Left lung (tissue), 10 donors: ENCODE results near the gene DNAJC28. TPM values are rescaled to one million over a fixed set of nuclear protein-coding genes. Genes with fewer than 3 reads are reported as not detected.
"Not testable (repeated sequence)": the region's sequence is repeated elsewhere in the genome, so short reads cannot be mapped to it uniquely, and the experiment has no call there.

ENCODE experiments used
- ATAC-seq: fragments of 200-7000 bp; cut with Tn5 transposase; one replicate; pipeline ENCODE4 v1.9.1; 2020; ENCODE audit warnings: moderate library complexity
- DNase-seq, 4 donors: peaks; one replicate each; pipeline ENCODE4 v3.0.0-alpha.2; 2013 to 2020
- H3K27ac ChIP-seq, 2 donors: fragments of 200-600 bp; sonication (generic) in 1 of 2; one replicate each; pipeline versions ENCODE4 v1.5.0 to v1.8.0; 2020 to 2021
- H3K27me3 ChIP-seq, 2 donors: fragments of 200-600 bp; sonication (generic) in 1 of 2; one replicate each; pipeline versions ENCODE4 v1.5.0 to v1.8.0; 2020 to 2021
- H3K36me3 ChIP-seq, 2 donors: fragments of 200-600 bp; sonication (generic) in 1 of 2; one replicate each; pipeline versions ENCODE4 v1.5.0 to v1.8.0; 2020 to 2021
- H3K4me1 ChIP-seq, 2 donors: fragments of 200-600 bp; one replicate each; pipeline ENCODE4 v1.8.0; 2021
- H3K4me3 ChIP-seq, 2 donors: fragments of 200-600 bp; sonication (generic) in 1 of 2; one replicate each; pipeline versions ENCODE4 v1.5.0 to v1.8.0; 2020 to 2021; ENCODE audit warnings: mild to moderate bottlenecking in 1 of 2
- H3K9me3 ChIP-seq, 2 donors: fragments of 200-600 bp; sonication (generic) in 1 of 2; one replicate each; pipeline versions ENCODE4 v1.5.0 to v1.8.0; 2020 to 2021
- intact Hi-C, 2 donors: fragments of 100-400 bp; cut with DNase I; formaldehyde crosslinking; loops; one replicate each; pipeline versions ENCODE4 v1.11.2 to v1.14.2; 2022
- polyA plus RNA-seq, 6 donors: library from polyadenylated mRNA; unstranded; fragments of 120-200 nt; gene quantifications; one replicate each; pipeline ENCODE4 v1.2.1, GENCODE V29; 2013; ENCODE audit not compliant: insufficient read length in 6 of 6
- total RNA-seq, 2 donors: library from RNA; stranded (reverse); fragmentation: NEBNext Ultra II Directional; extraction: Animal tissue kit (Norgen Biotek cat#: 25700); gene quantifications; one replicate each; pipeline ENCODE4 v1.2.1, GENCODE V29; 2021
- TF ChIP-seq, protein P1 (sequence below), 2 donors: fragments of 200-600 bp; sonication (generic) in 1 of 2; IDR thresholded peaks; one replicate each; pipeline versions ENCODE4 v1.5.0 to v1.8.0; 2021; ENCODE audit warnings: antibody characterized with exemption in 2 of 2
- donor health status: DM: no; HTN: yes; CAD: no.
- donor health status: DM: no; HTN: no; CAD: no.

Gene DNAJC28
- total and polyA plus RNA-seq, 8 donors, result 1.2 to 4.3 (median 3.3) TPM

DNA sequence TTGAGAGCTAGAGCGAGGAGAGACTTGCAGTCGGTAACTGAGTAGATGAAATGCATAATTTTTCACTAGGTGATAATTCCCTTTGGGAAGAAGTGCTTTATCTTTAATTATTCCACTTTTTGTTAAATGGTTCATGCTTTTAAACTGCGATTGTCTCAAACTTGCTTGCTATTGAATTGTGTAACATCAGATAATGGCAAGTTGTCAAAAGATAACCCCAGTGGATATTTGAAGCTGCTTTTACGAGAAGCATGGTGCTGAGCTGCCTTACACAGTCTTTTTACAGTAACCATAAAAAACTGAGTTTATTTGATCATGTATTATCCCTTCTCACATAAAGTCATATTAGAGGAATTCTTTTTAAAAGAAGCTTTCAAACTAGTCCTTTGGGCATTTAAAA, 41.9 kb downstream of the DNAJC28 start:
- Histone ChIP-seq H3K27me3 (no peaks in the 10 kb centered on the region), H3K4me1 (peaks cover 0 to 11% of the 10 kb centered on the region in 2 donors), H3K9me3 (no peaks in the 10 kb centered on the region), H3K4me3 (no peak overlapping the region), H3K36me3 (peaks cover 0 to 42% of the 10 kb centered on the region in 2 donors), H3K27ac (no peak overlapping the region)
- DNase-seq (no peak), ATAC-seq (no peak)
- TF ChIP-seq, protein P1, sequence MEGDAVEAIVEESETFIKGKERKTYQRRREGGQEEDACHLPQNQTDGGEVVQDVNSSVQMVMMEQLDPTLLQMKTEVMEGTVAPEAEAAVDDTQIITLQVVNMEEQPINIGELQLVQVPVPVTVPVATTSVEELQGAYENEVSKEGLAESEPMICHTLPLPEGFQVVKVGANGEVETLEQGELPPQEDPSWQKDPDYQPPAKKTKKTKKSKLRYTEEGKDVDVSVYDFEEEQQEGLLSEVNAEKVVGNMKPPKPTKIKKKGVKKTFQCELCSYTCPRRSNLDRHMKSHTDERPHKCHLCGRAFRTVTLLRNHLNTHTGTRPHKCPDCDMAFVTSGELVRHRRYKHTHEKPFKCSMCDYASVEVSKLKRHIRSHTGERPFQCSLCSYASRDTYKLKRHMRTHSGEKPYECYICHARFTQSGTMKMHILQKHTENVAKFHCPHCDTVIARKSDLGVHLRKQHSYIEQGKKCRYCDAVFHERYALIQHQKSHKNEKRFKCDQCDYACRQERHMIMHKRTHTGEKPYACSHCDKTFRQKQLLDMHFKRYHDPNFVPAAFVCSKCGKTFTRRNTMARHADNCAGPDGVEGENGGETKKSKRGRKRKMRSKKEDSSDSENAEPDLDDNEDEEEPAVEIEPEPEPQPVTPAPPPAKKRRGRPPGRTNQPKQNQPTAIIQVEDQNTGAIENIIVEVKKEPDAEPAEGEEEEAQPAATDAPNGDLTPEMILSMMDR (IDR thresholded peaks at IDR 0.05), result no peak
- intact Hi-C loops, result no loop called here

DNA sequence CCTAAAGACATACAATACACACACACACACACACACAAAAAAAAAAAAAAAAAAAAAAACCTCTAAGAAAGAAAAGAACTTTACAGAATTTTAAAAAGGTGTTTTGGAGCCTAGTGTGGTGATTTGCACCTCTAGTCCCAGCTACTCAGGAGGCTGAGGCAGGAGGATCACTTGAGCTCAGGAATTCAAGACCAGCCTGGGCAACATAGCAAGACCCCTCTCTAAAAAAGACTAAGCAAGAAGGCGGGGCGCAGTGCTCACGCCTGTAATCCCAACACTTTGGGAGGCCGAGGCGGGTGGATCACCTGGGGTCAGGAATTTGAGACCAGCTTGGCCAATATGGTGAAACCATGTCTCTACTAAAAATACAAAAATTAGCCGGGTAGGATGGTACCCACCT, 44.9 kb downstream of the DNAJC28 start:
- H3K4me3 ChIP-seq, H3K9me3 ChIP-seq, intact Hi-C loops, ATAC-seq, H3K27me3 ChIP-seq, DNase-seq, H3K27ac ChIP-seq: not testable (repeated sequence)
- peaks cover 0 to 23% of the 10 kb centered on the region in 2 donors for H3K36me3 ChIP-seq
- peaks cover 11 to 35% of the 10 kb centered on the region in 2 donors for H3K4me1 ChIP-seq

DNA sequence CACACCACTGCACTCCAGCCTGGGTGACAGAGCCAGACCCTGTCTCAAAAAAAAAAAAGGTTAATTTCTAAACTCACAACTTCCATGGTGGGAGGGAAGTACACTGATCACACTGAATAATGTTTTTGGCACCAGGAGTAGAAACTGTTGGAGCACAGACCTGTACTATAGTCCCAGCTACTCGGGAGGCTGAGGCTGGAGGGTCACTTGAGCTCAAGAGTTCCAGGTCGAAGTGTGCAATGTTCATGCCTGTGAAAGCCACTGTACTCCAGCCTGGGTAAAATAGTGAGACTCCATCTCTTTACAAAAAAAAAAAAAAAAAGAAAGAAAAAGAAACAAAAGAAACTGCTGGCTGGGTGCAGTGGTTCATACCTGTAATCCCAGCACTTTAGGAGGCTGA, 47.0 kb downstream of the DNAJC28 start:
- H3K27ac ChIP-seq, result peak overlapping the region; percentile 73 to 77
- H3K27me3 ChIP-seq, result no peaks in the 10 kb centered on the region
- peak; percentile 72 for ATAC-seq
- peak in 1 of 4 donors; percentile 55 for DNase-seq
- TF ChIP-seq, protein P1 (IDR thresholded peaks at IDR 0.05), result no peak
- intact Hi-C loops, result loop anchor here in 1 of 2 donors (2.0 kb wide), 1 partner anchor 246 kb away; no protein-coding TSS in a partner anchor
- H3K9me3 ChIP-seq, result no peaks in the 10 kb centered on the region
- H3K4me1 ChIP-seq, result peaks cover 15 to 43% of the 10 kb centered on the region in 2 donors
- peaks cover 0 to 24% of the 10 kb centered on the region in 2 donors for H3K36me3 ChIP-seq
- H3K4me3 ChIP-seq, result no peak overlapping the region

DNA sequence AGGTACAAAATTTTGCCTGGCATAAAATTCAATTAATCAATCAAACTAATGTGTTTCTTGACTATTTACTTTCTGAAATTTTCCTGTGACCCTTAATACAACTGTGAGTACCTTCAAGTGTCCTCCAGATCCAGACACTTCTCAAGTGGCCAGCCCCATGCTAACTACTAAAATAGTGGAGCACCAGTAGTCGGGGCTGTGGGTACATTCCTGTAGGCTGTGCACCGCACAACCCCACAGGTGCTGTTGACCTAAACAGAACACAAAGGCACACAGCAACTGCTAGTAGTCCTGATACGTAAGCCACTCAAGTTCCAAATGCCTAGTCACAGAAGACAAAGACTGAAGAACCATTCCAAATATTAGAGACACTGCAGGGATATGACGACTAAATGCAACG, 48.3 kb downstream of the DNAJC28 start:
- Histone ChIP-seq H3K36me3 (peaks cover 0 to 32% of the 10 kb centered on the region in 2 donors), H3K9me3 (no peaks in the 10 kb centered on the region), H3K4me1 (peaks cover 15 to 43% of the 10 kb centered on the region in 2 donors), H3K27ac (peak overlapping the region; percentile 73 to 77), H3K27me3 (no peaks in the 10 kb centered on the region), H3K4me3 (no peak overlapping the region)
- intact Hi-C loops, result no loop called here
- ATAC-seq, result peak; percentile 71
- DNase-seq, result peak in 3 of 4 donors; percentile 16 to 72 (median 61)
- TF ChIP-seq, protein P1 (IDR thresholded peaks at IDR 0.05), result no peak

GRCh38 chr21:33441489-33442477, 49.7 kb downstream of the DNAJC28 start:
- no peaks in the 10 kb centered on the region for H3K27me3 ChIP-seq
- TF ChIP-seq, protein P1 (IDR thresholded peaks at IDR 0.05), result no peak
- no peaks in the 10 kb centered on the region for H3K9me3 ChIP-seq
- peaks cover 15 to 43% of the 10 kb centered on the region in 2 donors for H3K4me1 ChIP-seq
- intact Hi-C loops, result no loop called here
- peak overlapping the region; percentile 73 to 77 for H3K27ac ChIP-seq
- H3K36me3 ChIP-seq, result peaks cover 0 to 37% of the 10 kb centered on the region in 2 donors
- no peak overlapping the region for H3K4me3 ChIP-seq
- peak; percentile 58 for ATAC-seq
- DNase-seq, result peak in 3 of 4 donors; percentile 64 to 85 (median 72)

Other genes with a start within 250 kb of the DNAJC28 start
- gene IL10RB, start 225.3 kb downstream of the DNAJC28 start, total RNA-seq, result 10 to 100 TPM; 42.3 to 48.2 TPM
- gene IL10RB, start 225.3 kb downstream of the DNAJC28 start, polyA plus RNA-seq, result 10 to 100 TPM; 24.0 to 32.5 (median 27.9) TPM
- 10 to 100 TPM; 63.4 to 71.3 TPM for gene IFNAR1, start 166.7 kb downstream of the DNAJC28 start, total RNA-seq
- 10 to 100 TPM; 29.2 to 35.7 (median 32.4) TPM for gene IFNAR1, start 166.7 kb downstream of the DNAJC28 start, polyA plus RNA-seq
- 100 to 1,000 TPM in 1 of 2 donors, 10 to 100 TPM in 1; 90.8 to 116 TPM for gene IFNGR2, start 88.3 kb downstream of the DNAJC28 start, total RNA-seq
- 10 to 100 TPM; 67.9 to 78.1 (median 70.5) TPM for gene IFNGR2, start 88.3 kb downstream of the DNAJC28 start, polyA plus RNA-seq
- 10 to 100 TPM; 45.6 to 57.5 TPM for gene TMEM50B, start 11.7 kb downstream of the DNAJC28 start, total RNA-seq
- 10 to 100 TPM; 50.3 to 92.8 (median 61.5) TPM for gene TMEM50B, start 11.7 kb downstream of the DNAJC28 start, polyA plus RNA-seq
- 10 to 100 TPM; 57.7 to 76.9 TPM for gene GART, start 50.4 kb upstream of the DNAJC28 start, total RNA-seq
- gene GART, start 50.4 kb upstream of the DNAJC28 start, polyA plus RNA-seq, result 10 to 100 TPM; 73.2 to 84.1 (median 82.0) TPM
- 100 to 1,000 TPM; 237 to 299 TPM for gene SON, start 51.3 kb upstream of the DNAJC28 start, total RNA-seq
- 100 to 1,000 TPM; 389 to 454 (median 427) TPM for gene SON, start 51.3 kb upstream of the DNAJC28 start, polyA plus RNA-seq
- gene DONSON, start 97.0 kb upstream of the DNAJC28 start, total RNA-seq, result 10 to 100 TPM; 14.3 to 15.1 TPM
- gene DONSON, start 97.0 kb upstream of the DNAJC28 start, polyA plus RNA-seq, result 10 to 100 TPM; 35.5 to 51.2 (median 39.8) TPM
- 10 to 100 TPM; 21.8 to 27.9 TPM for gene CRYZL1, start 150.0 kb upstream of the DNAJC28 start, total RNA-seq
- gene CRYZL1, start 150.0 kb upstream of the DNAJC28 start, polyA plus RNA-seq, result 10 to 100 TPM; 59.4 to 84.5 (median 66.5) TPM
- 10 to 100 TPM; 38.9 to 44.5 TPM for gene ITSN1, start 150.8 kb upstream of the DNAJC28 start, total RNA-seq
- gene ITSN1, start 150.8 kb upstream of the DNAJC28 start, polyA plus RNA-seq, result 10 to 100 TPM; 47.7 to 59.1 (median 51.6) TPM